ENCODE data around the gene ASRGL1.
"Not testable (repeated sequence)": the region's sequence is repeated elsewhere in the genome, so short reads cannot be mapped to it uniquely, and the experiment has no call there.

ASRGL1 gene

DNA sequence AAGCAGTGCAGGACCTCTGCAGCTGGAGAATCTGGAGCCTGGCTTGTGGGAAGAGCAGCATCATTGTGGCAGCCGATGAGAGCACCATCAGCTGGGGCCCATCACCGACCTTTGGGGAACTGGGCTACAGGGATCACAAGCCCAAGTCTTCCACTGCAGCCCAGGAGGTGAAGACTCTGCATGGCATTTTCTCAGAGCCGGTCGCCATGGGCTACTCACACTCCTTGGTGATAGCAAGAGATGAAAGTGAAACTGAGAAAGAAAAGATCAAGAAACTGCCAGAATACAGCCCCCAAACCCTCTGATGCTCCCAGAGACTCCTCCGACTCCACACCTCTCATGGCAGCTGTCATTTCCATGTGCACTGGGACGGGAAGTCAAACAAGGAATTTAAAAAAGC is 35.6 kb downstream of the ASRGL1 start:
- H3K4me3 Mint-ChIP-seq = no peak overlapping the region
- H3K27ac Mint-ChIP-seq = no peak overlapping the region
- no peaks in the 10 kb centered on the region for H3K27me3 Mint-ChIP-seq
- ATAC-seq (replicated peaks) (no peak), DNase-seq (no peak)
- no peaks in the 10 kb centered on the region for H3K9me3 Mint-ChIP-seq
- H3K4me1 Mint-ChIP-seq = peaks cover 2 to 11% of the 10 kb centered on the region in 2 donors
- no peaks in the 10 kb centered on the region for H3K36me3 Mint-ChIP-seq

DNA sequence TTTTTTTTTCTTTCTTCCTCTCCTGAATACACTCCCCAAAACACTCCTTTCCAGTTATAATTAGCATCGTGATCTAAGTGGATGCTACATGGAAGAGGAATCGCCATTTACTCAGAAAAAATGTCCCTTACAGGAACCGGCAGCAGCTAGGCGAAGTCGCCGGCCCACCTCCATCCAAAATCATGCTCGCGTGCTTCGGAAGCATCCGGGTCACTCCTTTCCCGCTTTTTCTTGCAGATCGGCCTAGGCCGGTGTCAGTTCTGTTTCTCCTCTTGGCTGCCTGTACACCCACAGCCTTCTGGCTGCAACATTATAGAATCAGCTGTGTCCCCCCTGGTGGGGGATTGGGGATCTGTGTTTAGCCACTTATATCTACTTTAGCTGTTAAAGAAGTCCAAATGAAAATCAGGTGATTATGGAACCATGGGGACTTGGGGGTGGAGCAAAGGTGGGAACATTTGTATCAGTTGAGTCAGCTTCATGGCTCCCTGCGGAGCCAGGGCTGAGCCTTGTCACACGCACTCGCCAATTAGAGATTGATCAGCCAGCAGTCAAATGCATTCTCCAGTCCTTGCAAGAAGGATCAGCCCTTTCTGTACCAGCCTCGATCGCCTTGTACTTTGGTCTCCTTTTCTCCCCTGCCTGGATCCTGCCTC is 36.3 kb downstream of the ASRGL1 start:
- Mint-ChIP-seq H3K4me3 (no peak overlapping the region), H3K36me3 (no peaks in the 10 kb centered on the region), H3K9me3 (no peaks in the 10 kb centered on the region), H3K27me3 (no peaks in the 10 kb centered on the region), H3K4me1 (peaks cover 2 to 5% of the 10 kb centered on the region in 2 donors), H3K27ac (no peak overlapping the region)
- DNase-seq (no peak), ATAC-seq (replicated peaks) (no peak)

DNA sequence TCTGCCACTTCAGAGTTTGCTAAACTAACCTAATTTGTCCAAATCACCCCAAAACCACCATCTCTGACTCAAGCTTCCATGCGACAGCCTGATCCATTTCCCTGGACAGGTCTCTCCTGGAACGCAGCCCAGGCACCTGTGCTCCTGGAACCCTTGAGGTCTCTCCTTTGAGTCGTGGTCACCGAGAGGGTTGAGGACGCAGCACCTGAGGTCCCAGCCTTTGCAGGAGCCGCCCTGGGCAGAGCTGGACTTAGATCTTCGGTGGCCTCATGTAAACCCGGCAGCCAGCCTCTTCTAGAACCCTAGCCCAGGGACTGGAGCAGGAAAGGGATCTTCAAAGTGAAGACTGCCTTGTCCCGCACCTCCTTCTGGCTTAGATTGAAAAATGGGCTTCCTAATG is 37.6 kb downstream of the ASRGL1 start:
- ATAC-seq (replicated peaks) (no peak), DNase-seq (no peak)
- no peaks in the 10 kb centered on the region for H3K27me3 Mint-ChIP-seq
- no peaks in the 10 kb centered on the region for H3K9me3 Mint-ChIP-seq
- no peak overlapping the region for H3K4me3 Mint-ChIP-seq
- no peak overlapping the region for H3K27ac Mint-ChIP-seq
- no peaks in the 10 kb centered on the region for H3K36me3 Mint-ChIP-seq
- peaks cover 2 to 5% of the 10 kb centered on the region in 2 donors for H3K4me1 Mint-ChIP-seq

DNA sequence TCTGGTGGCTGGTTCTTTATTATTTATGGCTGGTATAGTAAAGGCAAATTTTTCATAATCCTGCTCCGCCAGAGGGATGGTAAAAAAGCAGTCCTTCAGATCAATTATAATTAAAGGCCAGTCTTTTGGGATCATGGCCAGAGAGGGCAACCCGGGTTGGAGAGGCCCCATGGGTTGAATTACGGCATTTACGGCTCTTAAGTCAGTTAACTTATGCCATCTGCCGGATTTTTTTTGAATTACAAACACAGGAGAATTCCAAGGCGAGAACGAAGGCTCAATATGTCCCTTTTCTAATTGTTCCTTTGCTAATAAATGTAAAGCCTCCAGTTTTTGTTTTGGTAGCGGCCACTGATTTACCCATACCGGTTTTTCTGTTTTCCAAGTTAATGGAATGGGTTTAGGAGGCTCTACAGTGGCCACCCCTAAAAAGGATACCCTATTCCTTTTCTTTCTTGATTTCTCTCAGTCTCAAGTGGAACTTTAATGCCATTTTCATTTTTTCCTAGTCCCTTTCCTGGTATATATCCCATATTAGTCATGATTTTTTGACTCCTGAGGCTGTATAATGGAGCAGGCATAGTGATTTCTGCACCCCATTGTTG is 41.3 kb downstream of the ASRGL1 start:
- not testable (repeated sequence) for ATAC-seq (replicated peaks); H3K9me3 Mint-ChIP-seq; H3K27me3 Mint-ChIP-seq; DNase-seq; H3K4me3 Mint-ChIP-seq; H3K27ac Mint-ChIP-seq; H3K36me3 Mint-ChIP-seq; H3K4me1 Mint-ChIP-seq

DNA sequence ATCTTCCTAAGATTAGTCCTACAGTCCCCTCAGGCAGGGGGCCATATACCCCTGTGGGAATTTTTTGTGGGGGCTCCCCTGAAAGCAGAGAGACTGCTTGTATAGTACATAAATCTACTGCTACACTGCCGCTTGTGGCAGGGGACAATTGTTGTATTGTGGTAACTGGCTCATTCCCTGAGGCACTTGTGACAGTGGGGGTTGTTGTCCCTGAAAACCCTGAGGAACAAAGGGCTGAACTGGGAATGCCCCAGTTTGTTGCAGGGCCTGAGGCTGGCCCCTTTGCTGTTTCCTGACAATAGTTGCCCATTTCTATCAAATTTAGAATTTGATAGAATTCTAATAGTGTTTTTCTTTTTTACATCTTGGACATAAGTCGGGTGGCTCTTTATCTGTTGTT is 42.3 kb downstream of the ASRGL1 start:
- not testable (repeated sequence) for H3K4me1 Mint-ChIP-seq; H3K9me3 Mint-ChIP-seq; H3K4me3 Mint-ChIP-seq; H3K27me3 Mint-ChIP-seq; ATAC-seq (replicated peaks); DNase-seq; H3K27ac Mint-ChIP-seq; H3K36me3 Mint-ChIP-seq

DNA sequence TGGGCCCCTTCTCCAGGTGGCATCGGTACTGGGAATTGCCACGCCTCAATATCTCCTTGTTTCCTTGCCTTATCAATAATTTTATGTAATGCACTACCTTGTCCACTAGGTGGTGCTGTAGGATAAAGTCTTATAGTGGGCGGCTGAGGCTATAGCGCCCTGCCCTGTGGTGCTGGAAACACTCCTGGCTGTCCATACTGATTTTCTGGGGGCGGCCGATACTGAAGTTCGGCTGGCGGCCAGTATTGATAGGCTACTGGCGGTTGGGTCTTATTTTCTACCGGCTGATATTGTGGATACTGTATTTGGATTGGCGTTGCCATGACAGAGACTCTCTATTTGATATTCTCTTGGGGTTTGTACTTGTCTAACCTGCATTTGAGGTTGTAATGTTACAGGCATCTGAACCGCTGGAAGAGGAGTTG is 43.6 kb downstream of the ASRGL1 start:
- not testable (repeated sequence) for H3K9me3 Mint-ChIP-seq, H3K27me3 Mint-ChIP-seq, H3K36me3 Mint-ChIP-seq, H3K4me1 Mint-ChIP-seq
- peak overlapping the region in 1 of 2 donors; percentile 35 for H3K4me3 Mint-ChIP-seq
- peak; percentile 79 to 83 for ATAC-seq (replicated peaks)
- DNase-seq = peak; percentile 32
- H3K27ac Mint-ChIP-seq = peak overlapping the region; percentile 27

DNA sequence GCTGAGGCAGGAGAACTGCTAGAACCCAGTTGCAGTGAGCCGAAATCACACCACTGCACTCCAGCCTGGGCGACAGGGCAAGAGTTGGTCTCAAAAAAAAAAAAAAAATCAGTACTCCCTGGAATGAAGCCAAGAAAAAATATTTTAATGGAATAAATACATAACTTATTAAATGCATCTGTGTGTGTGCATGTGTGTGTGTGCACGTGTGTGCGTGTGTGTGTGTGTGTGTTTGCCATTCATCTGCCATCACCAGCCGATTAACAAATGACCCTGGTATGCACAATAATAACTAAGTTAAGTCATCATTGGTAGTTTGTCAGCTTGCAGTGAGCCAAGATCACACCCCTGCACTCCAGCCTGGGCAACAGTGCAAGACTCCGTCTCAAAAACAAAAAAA is 46.6 kb downstream of the ASRGL1 start:
- no peak overlapping the region for H3K4me3 Mint-ChIP-seq
- no peaks in the 10 kb centered on the region for H3K27me3 Mint-ChIP-seq
- ATAC-seq (replicated peaks) = no peak
- no peak overlapping the region for H3K27ac Mint-ChIP-seq
- DNase-seq = no peak
- H3K36me3 Mint-ChIP-seq = no peaks in the 10 kb centered on the region
- H3K4me1 Mint-ChIP-seq = peaks cover 5 to 8% of the 10 kb centered on the region in 2 donors
- H3K9me3 Mint-ChIP-seq = no peaks in the 10 kb centered on the region

DNA sequence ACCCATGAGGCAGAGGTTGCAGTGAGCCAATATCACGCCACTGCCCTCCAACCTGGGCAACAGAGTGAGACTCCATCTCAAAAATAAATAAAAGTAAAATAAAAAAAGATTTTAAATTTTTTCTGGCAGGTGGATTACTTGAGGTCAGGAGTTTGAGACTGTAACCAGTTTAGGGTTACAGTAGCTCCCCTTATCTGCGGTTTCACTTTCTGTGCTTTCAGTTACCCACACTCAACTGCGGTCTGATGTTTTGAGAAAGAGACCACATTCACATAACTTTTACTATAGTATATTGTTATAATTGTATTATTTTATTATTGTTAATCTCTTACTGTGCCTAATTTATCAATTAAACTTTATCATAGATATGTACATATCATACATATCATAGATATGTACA is 48.8 kb downstream of the ASRGL1 start:
- DNase-seq; H3K27me3 Mint-ChIP-seq; H3K4me3 Mint-ChIP-seq; H3K9me3 Mint-ChIP-seq; ATAC-seq (replicated peaks); H3K36me3 Mint-ChIP-seq; H3K27ac Mint-ChIP-seq; H3K4me1 Mint-ChIP-seq: not testable (repeated sequence)

DNA sequence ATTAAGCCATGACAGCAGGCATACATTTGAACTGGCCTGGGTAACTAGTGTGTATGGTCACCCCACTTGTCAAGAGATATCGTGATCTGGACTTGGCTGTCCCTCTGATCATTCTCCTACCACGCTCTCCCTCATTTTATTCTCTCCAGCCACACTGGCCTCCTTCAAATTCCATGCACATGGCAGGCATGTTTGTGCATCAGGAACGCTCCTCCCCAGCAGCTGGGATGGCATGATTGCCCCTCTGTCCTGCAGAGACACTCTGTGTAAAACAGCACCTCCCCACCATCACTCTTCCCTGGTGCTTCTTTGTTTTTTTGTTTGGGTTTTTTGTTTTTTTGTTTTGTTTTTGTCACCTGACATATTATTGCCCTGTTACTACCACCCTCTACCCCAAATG is 50.1 kb downstream of the ASRGL1 start:
- DNase-seq (no peak), ATAC-seq (replicated peaks) (no peak)
- Mint-ChIP-seq H3K4me1 (no peaks in the 10 kb centered on the region), H3K9me3 (no peaks in the 10 kb centered on the region), H3K4me3 (no peak overlapping the region), H3K27ac (no peak overlapping the region), H3K36me3 (no peaks in the 10 kb centered on the region), H3K27me3 (no peaks in the 10 kb centered on the region)

DNA sequence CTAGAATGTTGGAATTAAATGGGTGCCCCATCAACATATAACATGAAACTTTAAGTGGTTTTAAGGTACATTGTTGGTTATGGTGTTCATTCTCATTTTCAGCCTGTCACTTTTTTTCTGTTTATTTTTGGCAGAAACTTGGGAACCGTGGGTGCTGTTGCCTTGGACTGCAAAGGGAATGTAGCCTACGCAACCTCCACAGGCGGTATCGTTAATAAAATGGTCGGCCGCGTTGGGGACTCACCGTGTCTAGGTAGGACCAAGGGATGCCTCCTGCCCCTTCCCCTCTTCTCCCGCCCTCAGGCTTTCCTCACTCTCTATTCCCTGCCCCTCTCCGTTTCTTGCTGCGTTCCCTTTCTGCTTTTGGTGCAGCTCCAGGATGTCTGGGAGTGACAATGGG is 51.8 kb downstream of the ASRGL1 start:
- Mint-ChIP-seq H3K4me3 (no peak overlapping the region), H3K9me3 (no peaks in the 10 kb centered on the region), H3K27me3 (no peaks in the 10 kb centered on the region), H3K36me3 (no peaks in the 10 kb centered on the region), H3K4me1 (no peaks in the 10 kb centered on the region), H3K27ac (no peak overlapping the region)
- no peak for DNase-seq
- no peak for ATAC-seq (replicated peaks)

DNA sequence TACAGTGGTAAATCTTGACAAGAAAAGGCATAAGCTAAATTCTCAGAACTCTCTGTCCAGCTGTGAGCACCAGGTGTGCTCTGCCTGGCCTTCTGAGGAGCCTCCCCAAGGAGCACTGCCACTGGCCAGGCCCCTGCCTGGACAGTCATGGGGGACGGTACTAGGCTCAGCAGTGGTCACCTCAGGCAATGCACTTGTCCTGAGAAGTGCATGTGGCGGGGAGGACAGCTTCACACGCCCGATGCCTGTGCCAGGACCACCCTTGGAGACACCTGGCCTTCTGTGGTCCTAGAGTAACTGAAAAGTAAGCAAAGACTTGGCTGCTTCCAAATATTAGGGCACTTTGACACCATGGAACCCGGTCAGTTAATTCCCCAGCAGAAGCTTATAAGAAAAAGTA is 53.0 kb downstream of the ASRGL1 start:
- DNase-seq (no peak), ATAC-seq (replicated peaks) (no peak)
- Mint-ChIP-seq H3K27me3 (no peaks in the 10 kb centered on the region), H3K4me1 (peaks cover 2 to 8% of the 10 kb centered on the region in 2 donors), H3K36me3 (no peaks in the 10 kb centered on the region), H3K4me3 (no peak overlapping the region), H3K27ac (no peak overlapping the region), H3K9me3 (no peaks in the 10 kb centered on the region)

DNA sequence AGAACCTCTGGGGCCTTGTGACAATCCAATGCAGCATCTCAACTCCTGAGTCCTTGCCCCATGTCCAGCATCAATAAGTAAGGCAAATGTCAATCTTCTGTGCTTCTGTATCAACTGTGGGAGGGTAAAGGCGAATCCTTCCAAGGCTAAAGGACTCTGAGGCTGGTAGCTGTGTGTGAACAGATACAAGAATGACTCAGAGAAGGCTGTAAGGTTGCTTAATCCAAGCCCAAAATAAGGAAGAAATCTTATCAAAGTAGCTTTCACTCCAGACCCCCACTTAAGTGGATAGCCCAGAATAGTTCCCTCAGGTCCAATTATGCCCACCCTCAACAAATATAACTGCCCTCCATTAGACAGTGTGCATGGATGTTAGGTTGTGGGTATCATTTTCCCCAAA is 53.5 kb downstream of the ASRGL1 start:
- Mint-ChIP-seq H3K4me3 (no peak overlapping the region), H3K27me3 (no peaks in the 10 kb centered on the region), H3K4me1 (peaks cover 2 to 8% of the 10 kb centered on the region in 2 donors), H3K36me3 (no peaks in the 10 kb centered on the region), H3K27ac (no peak overlapping the region), H3K9me3 (no peaks in the 10 kb centered on the region)
- no peak for DNase-seq
- no peak for ATAC-seq (replicated peaks)

DNA sequence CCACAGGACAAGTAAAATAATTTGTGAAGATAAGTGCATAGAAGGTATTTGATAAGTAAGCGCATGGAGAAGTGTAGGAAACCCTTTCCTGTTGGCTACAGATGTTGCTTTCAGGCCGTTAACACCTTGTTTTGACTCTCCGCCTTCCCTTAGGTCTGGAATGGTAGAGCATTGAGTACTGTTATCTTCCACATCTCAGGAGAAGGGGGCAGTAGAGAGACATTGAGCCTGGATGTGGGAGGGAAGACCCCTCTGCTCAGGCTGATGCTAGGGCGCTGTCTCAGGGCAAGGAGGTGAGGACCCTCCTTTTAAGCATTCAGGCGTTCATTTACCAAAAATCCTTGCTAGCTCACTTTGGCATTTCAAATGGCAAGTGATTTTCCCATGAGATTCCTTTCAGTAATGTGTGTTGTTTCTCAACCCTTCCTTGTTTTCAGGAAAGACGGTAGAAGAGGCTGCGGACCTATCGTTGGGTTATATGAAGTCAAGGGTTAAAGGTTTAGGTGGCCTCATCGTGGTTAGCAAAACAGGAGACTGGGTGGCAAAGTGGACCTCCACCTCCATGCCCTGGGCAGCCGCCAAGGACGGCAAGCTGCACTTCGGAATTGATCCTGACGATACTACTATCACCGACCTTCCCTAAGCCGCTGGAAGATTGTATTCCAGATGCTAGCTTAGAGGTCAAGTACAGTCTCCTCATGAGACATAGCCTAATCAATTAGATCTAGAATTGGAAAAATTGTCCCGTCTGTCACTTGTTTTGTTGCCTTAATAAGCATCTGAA is 54.6 kb downstream of the ASRGL1 start:
- no peaks in the 10 kb centered on the region for H3K36me3 Mint-ChIP-seq
- H3K27ac Mint-ChIP-seq = no peak overlapping the region
- no peak overlapping the region for H3K4me3 Mint-ChIP-seq
- DNase-seq (no peak), ATAC-seq (replicated peaks) (no peak)
- H3K9me3 Mint-ChIP-seq = no peaks in the 10 kb centered on the region
- H3K4me1 Mint-ChIP-seq = peaks cover 2 to 8% of the 10 kb centered on the region in 2 donors
- H3K27me3 Mint-ChIP-seq = no peaks in the 10 kb centered on the region

DNA sequence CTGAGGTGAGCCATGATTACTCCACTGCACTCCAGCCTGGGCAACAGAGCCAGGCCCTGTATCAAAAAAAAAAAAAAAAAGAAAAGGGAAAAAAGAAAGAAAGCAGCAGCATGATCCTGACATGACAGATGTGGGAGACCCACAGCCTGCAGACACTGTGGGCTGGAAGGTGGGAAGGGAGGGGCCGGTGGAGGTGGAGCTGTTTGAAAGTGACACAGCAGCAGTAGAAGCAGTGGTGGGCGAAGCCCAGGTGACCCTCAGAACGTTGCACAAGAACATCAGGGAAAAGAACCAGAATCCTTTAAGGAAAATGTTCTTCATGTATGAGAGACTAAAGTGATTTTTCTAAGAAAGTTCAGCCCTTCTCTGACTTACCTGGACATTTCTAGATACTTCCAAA is 55.3 kb downstream of the ASRGL1 start:
- Mint-ChIP-seq H3K27ac (no peak overlapping the region), H3K4me1 (peaks cover 2 to 8% of the 10 kb centered on the region in 2 donors), H3K36me3 (no peaks in the 10 kb centered on the region), H3K27me3 (no peaks in the 10 kb centered on the region), H3K4me3 (no peak overlapping the region), H3K9me3 (no peaks in the 10 kb centered on the region)
- DNase-seq = no peak
- ATAC-seq (replicated peaks) = no peak

DNA sequence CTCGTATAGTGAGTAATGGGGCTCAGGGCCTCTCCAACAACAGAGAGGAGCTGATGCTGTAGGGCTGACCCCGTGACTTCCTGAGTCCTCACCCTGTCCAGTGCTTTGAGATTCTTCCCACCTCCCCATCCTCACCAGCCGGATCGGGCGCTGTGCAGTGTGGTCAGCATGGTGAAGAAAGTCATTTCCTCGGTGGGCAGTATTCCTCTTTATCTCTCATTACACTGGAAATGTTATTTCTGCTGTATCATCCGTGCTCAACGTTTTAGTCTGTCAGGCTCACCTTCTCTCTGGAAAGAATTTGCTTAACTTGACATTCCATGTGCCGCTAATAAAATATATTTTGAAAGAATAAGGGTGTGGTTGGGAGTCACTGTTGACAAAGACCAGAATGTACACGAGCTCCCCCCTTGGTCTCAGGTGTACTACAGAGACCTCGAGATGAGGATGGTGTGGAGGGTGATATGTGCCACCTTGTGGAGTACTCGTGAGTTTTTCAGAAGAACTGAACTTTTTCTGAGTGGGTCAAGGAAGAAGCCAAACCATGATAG is 55.9 kb downstream of the ASRGL1 start:
- H3K4me3 Mint-ChIP-seq = no peak overlapping the region
- H3K27me3 Mint-ChIP-seq = peaks cover 2 to 3% of the 10 kb centered on the region in 2 donors
- peaks cover 2 to 8% of the 10 kb centered on the region in 2 donors for H3K4me1 Mint-ChIP-seq
- H3K36me3 Mint-ChIP-seq = no peaks in the 10 kb centered on the region
- no peak for DNase-seq
- H3K27ac Mint-ChIP-seq = no peak overlapping the region
- peak; percentile 48 to 68 for ATAC-seq (replicated peaks)
- no peaks in the 10 kb centered on the region for H3K9me3 Mint-ChIP-seq

Data from stimulated activated naive B cell treated with anti-CD40 and anti-IgM and Interleukin-4, amounts not matched to agents 10 μg/mL and 1 μg/mL and 100 μg/mL, for 72 hours (primary cell).